GM20431 (cell line): ENCODE data around the gene MAP4K2.

ENCODE experiments used
- in situ Hi-C: fragments of 300-500 bp; cut with MseI, MboI; formaldehyde crosslinking; loops from one replicate; pipeline ENCODE4 v1.15.0; 2020; ENCODE audit warnings: low sequenced_read_pairs; ENCODE audit not compliant: unreplicated experiment

The MAP4K2 gene

GRCh38 chr11:64839887-64840782 is 37.1 kb upstream of the MAP4K2 start:
- in situ Hi-C loops: loop anchor here (10.0 kb wide), 1 partner anchor 55 kb away; no protein-coding TSS in a partner anchor

GRCh38 chr11:64839335-64839734 is 36.3 kb upstream of the MAP4K2 start:
- in situ Hi-C loops: no loop called here

- in situ Hi-C loops: no loop called here
Measured at GRCh38 chr11:64838600-64839334, 35.8 kb upstream of the MAP4K2 start.

GRCh38 chr11:64837887-64838351 is 34.9 kb upstream of the MAP4K2 start:
- in situ Hi-C loops: no loop called here

- in situ Hi-C loops: no loop called here
Measured at GRCh38 chr11:64836448-64837072, 33.5 kb upstream of the MAP4K2 start.

GRCh38 chr11:64835616-64836447 is 32.8 kb upstream of the MAP4K2 start:
- in situ Hi-C loops: no loop called here

GRCh38 chr11:64834723-64835615 is 32.0 kb upstream of the MAP4K2 start:
- in situ Hi-C loops: no loop called here

GRCh38 chr11:64834031-64834722 is 31.2 kb upstream of the MAP4K2 start:
- in situ Hi-C loops: no loop called here

GRCh38 chr11:64833509-64833908 is 30.5 kb upstream of the MAP4K2 start:
- in situ Hi-C loops: no loop called here

- in situ Hi-C loops: no loop called here
Measured at GRCh38 chr11:64833198-64833502, 30.1 kb upstream of the MAP4K2 start.

GRCh38 chr11:64832467-64833197 is 29.6 kb upstream of the MAP4K2 start:
- in situ Hi-C loops: no loop called here

- in situ Hi-C loops: no loop called here
Measured at GRCh38 chr11:64831411-64831891, 28.4 kb upstream of the MAP4K2 start.

- in situ Hi-C loops: no loop called here
Measured at GRCh38 chr11:64829536-64830251, 26.7 kb upstream of the MAP4K2 start.

GRCh38 chr11:64827451-64827839 is 24.4 kb upstream of the MAP4K2 start:
- in situ Hi-C loops: no loop called here

- in situ Hi-C loops: no loop called here
Measured at GRCh38 chr11:64826578-64827450, 23.8 kb upstream of the MAP4K2 start.

GRCh38 chr11:64826062-64826461 is 23.0 kb upstream of the MAP4K2 start:
- in situ Hi-C loops: no loop called here
